K562 (cell line): Measurements from ENCODE around the gene NMNAT1. TPM values are rescaled to one million over a fixed set of nuclear protein-coding genes. Genes with fewer than 3 reads are reported as not detected.

Experiments
- ARHGAP35 ChIP-seq: fragments of 450-650 bp; IDR thresholded peaks from 2 replicates; pipeline ENCODE4 v1.6.1; 2018; ENCODE audit not compliant: partially characterized antibody
- CCNT2 ChIP-seq: IDR thresholded peaks from 2 replicates; pipeline ENCODE4 v1.6.1; 2011; ENCODE audit warnings: borderline replicate concordance, low read depth, mild to moderate bottlenecking, moderate library complexity, mixed read lengths, low read length; ENCODE audit not compliant: insufficient read length; ENCODE audit errors: extremely low read depth
- CHD7 ChIP-seq: fragments of 200-600 bp; sonication (generic); IDR thresholded peaks from one replicate; pipeline ENCODE4 v1.6.1; 2012; ENCODE audit warnings: mild to moderate bottlenecking, low read depth, low read length, inconsistent platforms
- DLX4 ChIP-seq: fragments of 250-450 bp; sonication (Bioruptor Pico); IDR thresholded peaks from 2 replicates; pipeline ENCODE4 v1.6.1; 2021; ENCODE audit warnings: mild to moderate bottlenecking
- HMBOX1 ChIP-seq: sonication (generic); IDR thresholded peaks from 2 replicates; pipeline ENCODE4 v1.6.1; 2016
- HSF4 ChIP-seq: fragments of 250-450 bp; sonication (Bioruptor Pico); IDR thresholded peaks from 2 replicates; pipeline ENCODE4 v2.1.2; 2022; ENCODE audit warnings: mild to moderate bottlenecking, moderate library complexity, borderline replicate concordance
- JUN ChIP-seq, 2 experiments: sonication (generic) in 1 of 2; formaldehyde crosslinking in 1 of 2; IDR thresholded peaks; 2 replicates each; pipeline versions ENCODE4 v1.6.1 to v1.8.0; 2012 to 2022; ENCODE audit warnings: borderline replicate concordance in 2 of 2, mild to moderate bottlenecking in 2 of 2, improper control_type of control experiment in 1 of 2, low read depth in 1 of 2, low read length in 1 of 2, missing genetic modification reagents in 1 of 2
- MAFG ChIP-seq: fragments of 450-650 bp; conservative IDR thresholded peaks from 2 replicates; pipeline ENCODE4 v1.6.1; 2016; ENCODE audit warnings: missing genetic modification characterization, missing compliant biosample characterization
- MAFK ChIP-seq: IDR thresholded peaks from 2 replicates; pipeline ENCODE4 v1.6.1; 2011; ENCODE audit warnings: low read length, improper control_type of control experiment
- NR2C1 ChIP-seq, 2 experiments: fragments of 450-650 bp; IDR thresholded peaks; 2 replicates each; pipeline ENCODE4 v1.6.1; 2017; ENCODE audit warnings: mild to moderate bottlenecking in 2 of 2, antibody characterized with exemption in 1 of 2, inconsistent platforms in 1 of 2, missing compliant biosample characterization in 1 of 2, missing genetic modification characterization in 1 of 2
- PPARD ChIP-seq: fragments of 250-450 bp; sonication (Bioruptor Pico); IDR thresholded peaks from 2 replicates; pipeline ENCODE4 v1.8.0; 2022; ENCODE audit warnings: inconsistent platforms, mild to moderate bottlenecking, moderate library complexity
- U2AF1 ChIP-seq: fragments of 200-400 bp; formaldehyde crosslinking; optimal IDR thresholded peaks from 2 replicates; pipeline ENCODE3; 2017; ENCODE audit warnings: mild to moderate bottlenecking, low read depth, low read length, moderate library complexity
- WHSC1 ChIP-seq: IDR thresholded peaks from one replicate; pipeline ENCODE4 v1.6.1; 2012; ENCODE audit warnings: low read length, control low read depth, inconsistent platforms
- ZBED1 ChIP-seq: IDR thresholded peaks from 2 replicates; pipeline ENCODE4 v1.6.1; 2014
- ZNF766 ChIP-seq: fragments of 200-800 bp; sonication (Bioruptor generic); conservative IDR thresholded peaks from 2 replicates; pipeline ENCODE4 v1.6.1; 2016; ENCODE audit warnings: missing genetic modification characterization, missing compliant biosample characterization
- polyA plus RNA-seq, 8 experiments: library from polyadenylated mRNA; depleted of rRNA in 4 of 8; stranded (reverse) in 5 of 8; unstranded in 3 of 8; fragments of >200 nt; fragmentation: Nextera tagmentation in 2 of 8; fragmentation: Illumina TruSeq in 1 of 8; extraction: Ambion mirVana in 2 of 8; extraction: Trizol in 1 of 8; gene quantifications; 2 replicates each; pipeline versions ENCODE4 v1.2.1 to v1.2.3, GENCODE V29; 2011 to 2014; ENCODE audit warnings: inconsistent platforms in 1 of 8, missing spikeins in 1 of 8
- total RNA-seq, 7 experiments: library from RNA; depleted of rRNA in 6 of 7; stranded (reverse); fragments of >200 nt in 6 of 7; fragmentation: Illumina TruSeq in 2 of 7; extraction: Trizol in 2 of 7; gene quantifications; 2 replicates each; pipeline versions ENCODE4 v1.2.1 to v1.2.3, GENCODE V29; 2011 to 2021; ENCODE audit warnings: low replicate concordance in 1 of 7

Gene NMNAT1
- total and polyA plus RNA-seq, 9 of the 15 experiments (the other 6 are each of a cell fraction or from before 2014, with no cell fraction given): 5.1 to 14.6 (median 12.1) TPM

GRCh38 chr1:10033359-10033845 is 90.1 kb downstream of the NMNAT1 start (continued):
- TF ChIP-seq NR2C1 (IDR thresholded peaks at IDR 0.05) (no peak), NR2C1 (tag; IDR thresholded peaks at IDR 0.05) (no peak), MAFK (0 out of 2 replicates have a peak, but pooled peaks have one; percentile 6), ZBED1 (no peak), CCNT2 (no peak), CHD7 (no peak), JUN (IDR thresholded peaks at IDR 0.05; ENCODE audit: borderline replicate concordance, low read depth, low read length) (no peak), JUN (CRISPR knock-in tag; IDR thresholded peaks at IDR 0.05; ENCODE audit: borderline replicate concordance) (peak; percentile 2; the same call in 1 of the 2 replicates), U2AF1 (no peak), HMBOX1 (peak; percentile 86), HSF4 (CRISPR knock-in tag) (no peak), WHSC1 (no peak), ARHGAP35 (no peak), DLX4 (CRISPR knock-in tag) (no peak), PPARD (CRISPR knock-in tag) (no peak), MAFG (tag) (peak; percentile 32; the same call in 1 of the 2 replicates), ZNF766 (CRISPR knock-in tag) (peak; percentile 73; the same call in 1 of the 2 replicates)
